ENCODE results near the gene ROBO1. TPM values are rescaled to one million over a fixed set of nuclear protein-coding genes. Genes with fewer than 3 reads are reported as not detected.

Gene ROBO1
- polyA plus RNA-seq, 1 donor (not counting 4 experiments of a cell fraction or from before 2014, with no cell fraction given) = 27.1 TPM

GRCh38 chr3:79405183-79405582 lies 362.6 kb downstream of the ROBO1 start:
- H3K4me3 ChIP-seq (ENCODE audit: control insufficient read depth in 2 of 3, extremely low read depth in 1 of 3, insufficient read depth in 2 of 3, low read depth in 1 of 3, low read length in 3 of 3) = no peak overlapping the region
- FAIRE-seq (no peak), DNase-seq (ENCODE audit: low read depth, low spot score) (no peak)
- H4K20me1 ChIP-seq (ENCODE audit: control insufficient read depth, extremely low read depth, insufficient read depth, low read length) = no peaks in the 10 kb centered on the region
- H3K4me2 ChIP-seq (ENCODE audit: control insufficient read depth, extremely low read depth, insufficient read depth, low read depth, low read length) = no peak overlapping the region
- H3K79me2 ChIP-seq (ENCODE audit: control insufficient read depth, insufficient read depth, low read length) = no peaks in the 10 kb centered on the region
- H3K27ac ChIP-seq (ENCODE audit: control insufficient read depth, insufficient read depth, low read length) = no peak overlapping the region
- dilution Hi-C loops (cut with MboI; ENCODE audit: extremely low pct_ligation_motif_present, low sequenced_read_pairs) = no loop called here
- H3K9ac ChIP-seq (ENCODE audit: control insufficient read depth, extremely low read depth, insufficient read depth, low read length) = no peak overlapping the region
- no peak overlapping the region for H2AFZ ChIP-seq (ENCODE audit: control insufficient read depth, low read length)
- no peaks in the 10 kb centered on the region for H3K9me1 ChIP-seq (ENCODE audit: control insufficient read depth, extremely low read depth, insufficient read depth, low read length)
- no peaks in the 10 kb centered on the region for H3K27me3 ChIP-seq (ENCODE audit: control insufficient read depth, extremely low read depth, insufficient read depth, low read length)
- H3K9me3 ChIP-seq (ENCODE audit: control insufficient read depth, low read depth, low read length) = no peaks in the 10 kb centered on the region
- no peak for TF ChIP-seq CTCF (optimal IDR thresholded peaks at IDR 0.05 in 1 of 3, IDR thresholded peaks at IDR 0.05 in 1 of 3, conservative IDR thresholded peaks at IDR 0.05 in 1 of 3; ENCODE audit: extremely low read depth in 1 of 3, insufficient read depth in 2 of 3, low read length in 3 of 3)
- no peak for TF ChIP-seq EZH2 (IDR thresholded peaks at IDR 0.05; ENCODE audit: low read length)
- H3K36me3 ChIP-seq (ENCODE audit: control insufficient read depth in 2 of 2, extremely low read depth in 1 of 2, insufficient read depth in 2 of 2, low read length in 2 of 2) = no peaks in the 10 kb centered on the region
- H3K4me1 ChIP-seq (ENCODE audit: control insufficient read depth, extremely low read depth, insufficient read depth, low read length) = no peaks in the 10 kb centered on the region

- Histone ChIP-seq H3K79me2 (ENCODE audit: control insufficient read depth, insufficient read depth, low read length) (no peaks in the 10 kb centered on the region), H3K9me1 (ENCODE audit: control insufficient read depth, extremely low read depth, insufficient read depth, low read length) (no peaks in the 10 kb centered on the region), H3K4me3 (ENCODE audit: control insufficient read depth in 2 of 3, extremely low read depth in 1 of 3, insufficient read depth in 2 of 3, low read depth in 1 of 3, low read length in 3 of 3) (no peak overlapping the region), H3K4me1 (ENCODE audit: control insufficient read depth, extremely low read depth, insufficient read depth, low read length) (no peaks in the 10 kb centered on the region), H3K4me2 (ENCODE audit: control insufficient read depth, extremely low read depth, insufficient read depth, low read depth, low read length) (no peak overlapping the region), H3K9me3 (ENCODE audit: control insufficient read depth, low read depth, low read length) (peaks cover 2% of the 10 kb centered on the region), H3K27me3 (ENCODE audit: control insufficient read depth, extremely low read depth, insufficient read depth, low read length) (no peaks in the 10 kb centered on the region), H2AFZ (ENCODE audit: control insufficient read depth, low read length) (no peak overlapping the region), H3K27ac (ENCODE audit: control insufficient read depth, insufficient read depth, low read length) (no peak overlapping the region), H3K9ac (ENCODE audit: control insufficient read depth, extremely low read depth, insufficient read depth, low read length) (no peak overlapping the region), H3K36me3 (ENCODE audit: control insufficient read depth in 2 of 2, extremely low read depth in 1 of 2, insufficient read depth in 2 of 2, low read length in 2 of 2) (no peaks in the 10 kb centered on the region), H4K20me1 (ENCODE audit: control insufficient read depth, extremely low read depth, insufficient read depth, low read length) (no peaks in the 10 kb centered on the region)
- dilution Hi-C loops (cut with MboI; ENCODE audit: extremely low pct_ligation_motif_present, low sequenced_read_pairs) = no loop called here
- no peak for FAIRE-seq
- DNase-seq (ENCODE audit: low read depth, low spot score) = no peak
- TF ChIP-seq CTCF (optimal IDR thresholded peaks at IDR 0.05 in 1 of 3, IDR thresholded peaks at IDR 0.05 in 1 of 3, conservative IDR thresholded peaks at IDR 0.05 in 1 of 3; ENCODE audit: extremely low read depth in 1 of 3, insufficient read depth in 2 of 3, low read length in 3 of 3) = no peak
- TF ChIP-seq EZH2 (IDR thresholded peaks at IDR 0.05; ENCODE audit: low read length) = no peak
These were observed 371.2 kb downstream of the ROBO1 start for GRCh38 chr3:79396595-79396994.
